Right lobe of liver (tissue), 4 donors: ENCODE data around the gene ARL6IP5.

Experiments
- POLR2A ChIP-seq: fragments of 450-650 bp; IDR thresholded peaks from one replicate; pipeline ENCODE4 v1.6.1; 2017; ENCODE audit warnings: antibody characterized with exemption, mild to moderate bottlenecking
- TF ChIP-seq, protein P1 (sequence below), 4 donors: fragments of 200-600 bp in 3 of 4; fragments of 450-650 bp in 1 of 4; IDR thresholded peaks; one replicate each; pipeline versions ENCODE4 v1.5.1 to v1.8.0; 2016 to 2022; ENCODE audit warnings: antibody characterized with exemption in 4 of 4, mild to moderate bottlenecking in 2 of 4
- donor health status: DM: no; HTN: no; CAD: no.
- donor health status: DM: no; HTN: no; CAD: no.
- donor health status: DM: no; HTN: yes; CAD: no.

DNA sequence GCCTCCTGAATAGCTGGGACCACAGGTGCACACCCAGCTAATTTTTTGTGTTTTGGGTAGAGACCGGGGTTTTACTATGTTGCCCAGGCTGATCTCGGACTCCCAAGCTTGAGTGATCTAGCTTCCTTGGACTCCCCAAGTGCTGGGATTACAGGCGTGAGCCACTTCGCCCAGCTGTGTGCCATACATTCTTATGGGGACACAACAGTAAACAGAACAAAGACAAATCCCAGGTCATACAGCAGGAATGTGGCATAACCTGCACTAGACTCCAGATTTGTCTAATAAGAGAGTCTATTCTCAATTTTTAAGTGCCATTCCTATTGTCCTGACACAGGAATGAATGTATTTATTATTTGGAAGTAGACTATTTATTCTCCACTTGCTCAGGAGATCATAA lies 17.6 kb downstream of the ARL6IP5 start:
- TF ChIP-seq, protein P1, sequence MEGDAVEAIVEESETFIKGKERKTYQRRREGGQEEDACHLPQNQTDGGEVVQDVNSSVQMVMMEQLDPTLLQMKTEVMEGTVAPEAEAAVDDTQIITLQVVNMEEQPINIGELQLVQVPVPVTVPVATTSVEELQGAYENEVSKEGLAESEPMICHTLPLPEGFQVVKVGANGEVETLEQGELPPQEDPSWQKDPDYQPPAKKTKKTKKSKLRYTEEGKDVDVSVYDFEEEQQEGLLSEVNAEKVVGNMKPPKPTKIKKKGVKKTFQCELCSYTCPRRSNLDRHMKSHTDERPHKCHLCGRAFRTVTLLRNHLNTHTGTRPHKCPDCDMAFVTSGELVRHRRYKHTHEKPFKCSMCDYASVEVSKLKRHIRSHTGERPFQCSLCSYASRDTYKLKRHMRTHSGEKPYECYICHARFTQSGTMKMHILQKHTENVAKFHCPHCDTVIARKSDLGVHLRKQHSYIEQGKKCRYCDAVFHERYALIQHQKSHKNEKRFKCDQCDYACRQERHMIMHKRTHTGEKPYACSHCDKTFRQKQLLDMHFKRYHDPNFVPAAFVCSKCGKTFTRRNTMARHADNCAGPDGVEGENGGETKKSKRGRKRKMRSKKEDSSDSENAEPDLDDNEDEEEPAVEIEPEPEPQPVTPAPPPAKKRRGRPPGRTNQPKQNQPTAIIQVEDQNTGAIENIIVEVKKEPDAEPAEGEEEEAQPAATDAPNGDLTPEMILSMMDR (IDR thresholded peaks at IDR 0.05) = no peak
- no peak for TF ChIP-seq POLR2A
